Astrocyte of the spinal cord (primary cell): Measurements from ENCODE around the gene SGIP1.
"Not testable (repeated sequence)": the region's sequence is repeated elsewhere in the genome, so short reads cannot be mapped to it uniquely, and the experiment has no call there.

ENCODE experiments used
- DNase-seq: peaks from one replicate; pipeline ENCODE4 v3.0.0; 2011; ENCODE audit warnings: low read depth, low spot score
- H3K4me3 ChIP-seq: 2 replicates; pipeline ENCODE4 v1.5.1; 2011; ENCODE audit warnings: low read depth, mild to moderate bottlenecking, low read length, moderate library complexity
- in situ Hi-C: cut with HindIII; loops from 2 replicates; pipeline ENCODE4 v1.10.0; 2017; ENCODE audit warnings: low sequenced_read_pairs
- TF ChIP-seq, protein P1 (sequence below): IDR thresholded peaks from 2 replicates; pipeline ENCODE4 v1.5.1; 2012; ENCODE audit warnings: low read depth, mild to moderate bottlenecking, low read length, inconsistent platforms

The SGIP1 gene

DNA sequence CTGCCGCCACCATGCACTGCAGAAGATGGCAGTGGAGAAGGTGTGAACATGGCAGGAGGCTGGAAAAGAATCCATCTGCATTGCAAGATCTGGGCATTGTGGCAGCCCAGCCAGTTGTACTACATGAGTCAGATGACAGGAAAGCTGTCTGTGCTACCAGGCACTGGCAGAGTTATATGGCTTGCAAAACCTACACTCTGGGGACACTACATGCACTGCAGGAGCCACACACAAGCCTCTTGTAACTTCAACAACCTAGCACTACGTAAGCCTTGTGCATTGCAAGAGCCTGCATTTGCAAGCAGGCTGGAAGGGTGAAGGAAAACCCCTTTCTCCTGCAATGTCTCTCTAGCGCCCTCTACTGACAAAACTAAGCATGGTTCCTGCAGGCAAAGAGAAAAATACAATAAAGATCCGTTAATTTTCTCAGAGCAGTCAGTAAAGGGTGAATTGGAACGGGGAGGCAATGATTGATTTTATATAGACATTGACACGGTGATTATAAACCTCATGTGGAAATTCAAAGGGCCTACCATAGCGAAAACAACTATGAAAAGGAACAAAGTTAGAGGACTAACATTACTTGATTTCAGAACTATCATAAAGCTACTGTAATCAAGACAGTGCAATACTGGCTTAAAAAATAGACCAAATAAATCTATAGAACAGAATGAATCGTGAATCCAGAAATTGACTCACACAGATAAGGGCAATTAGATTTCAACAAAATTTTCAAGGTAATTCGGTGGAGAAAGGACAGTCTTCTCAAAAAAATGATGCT lies 192.1 kb downstream of the SGIP1 start:
- TF ChIP-seq, protein P1, sequence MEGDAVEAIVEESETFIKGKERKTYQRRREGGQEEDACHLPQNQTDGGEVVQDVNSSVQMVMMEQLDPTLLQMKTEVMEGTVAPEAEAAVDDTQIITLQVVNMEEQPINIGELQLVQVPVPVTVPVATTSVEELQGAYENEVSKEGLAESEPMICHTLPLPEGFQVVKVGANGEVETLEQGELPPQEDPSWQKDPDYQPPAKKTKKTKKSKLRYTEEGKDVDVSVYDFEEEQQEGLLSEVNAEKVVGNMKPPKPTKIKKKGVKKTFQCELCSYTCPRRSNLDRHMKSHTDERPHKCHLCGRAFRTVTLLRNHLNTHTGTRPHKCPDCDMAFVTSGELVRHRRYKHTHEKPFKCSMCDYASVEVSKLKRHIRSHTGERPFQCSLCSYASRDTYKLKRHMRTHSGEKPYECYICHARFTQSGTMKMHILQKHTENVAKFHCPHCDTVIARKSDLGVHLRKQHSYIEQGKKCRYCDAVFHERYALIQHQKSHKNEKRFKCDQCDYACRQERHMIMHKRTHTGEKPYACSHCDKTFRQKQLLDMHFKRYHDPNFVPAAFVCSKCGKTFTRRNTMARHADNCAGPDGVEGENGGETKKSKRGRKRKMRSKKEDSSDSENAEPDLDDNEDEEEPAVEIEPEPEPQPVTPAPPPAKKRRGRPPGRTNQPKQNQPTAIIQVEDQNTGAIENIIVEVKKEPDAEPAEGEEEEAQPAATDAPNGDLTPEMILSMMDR: peak; percentile 98
- in situ Hi-C loops: no loop called here
- H3K4me3 ChIP-seq: no peak overlapping the region
- DNase-seq: peak; percentile 77

DNA sequence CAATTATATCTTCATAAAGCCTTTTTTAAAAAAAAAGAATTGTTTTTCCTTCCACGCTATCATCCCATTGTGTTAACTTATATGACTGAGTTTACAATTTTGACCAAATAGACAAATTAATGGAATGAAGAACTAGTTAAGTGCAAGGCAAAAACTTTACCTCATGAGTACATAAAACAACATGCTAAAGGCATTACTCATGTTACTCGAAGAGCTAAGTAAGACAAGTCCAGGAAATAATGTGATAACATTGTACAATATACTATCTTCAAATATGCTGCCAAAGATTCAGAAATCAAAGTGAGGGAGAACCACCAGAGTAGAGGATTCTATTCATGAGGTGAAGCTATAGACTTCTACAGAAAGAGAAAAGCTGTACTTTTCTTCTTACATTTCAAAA lies 194.1 kb downstream of the SGIP1 start:
- TF ChIP-seq, protein P1: no peak
- no peak for DNase-seq
- no peak overlapping the region for H3K4me3 ChIP-seq
- in situ Hi-C loops: no loop called here

DNA sequence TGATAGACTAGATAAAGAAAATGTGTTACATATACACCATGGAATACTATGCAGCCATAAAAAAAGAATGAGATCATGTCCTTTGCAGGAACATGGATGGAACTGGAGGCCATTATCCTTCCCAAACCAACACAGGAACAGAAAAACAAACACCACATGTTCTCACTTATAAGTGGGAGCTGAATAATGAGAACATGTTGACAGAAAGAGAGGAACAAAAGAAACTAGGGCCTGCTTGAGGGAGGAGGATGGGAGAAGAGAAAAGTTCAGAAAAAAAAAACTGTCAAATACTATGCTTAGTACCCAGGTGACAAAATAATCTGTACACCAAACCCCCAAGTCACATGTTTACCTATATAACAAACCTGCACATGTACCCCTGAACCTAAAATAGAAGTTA lies 194.8 kb downstream of the SGIP1 start:
- DNase-seq, in situ Hi-C loops, H3K4me3 ChIP-seq: not testable (repeated sequence)

DNA sequence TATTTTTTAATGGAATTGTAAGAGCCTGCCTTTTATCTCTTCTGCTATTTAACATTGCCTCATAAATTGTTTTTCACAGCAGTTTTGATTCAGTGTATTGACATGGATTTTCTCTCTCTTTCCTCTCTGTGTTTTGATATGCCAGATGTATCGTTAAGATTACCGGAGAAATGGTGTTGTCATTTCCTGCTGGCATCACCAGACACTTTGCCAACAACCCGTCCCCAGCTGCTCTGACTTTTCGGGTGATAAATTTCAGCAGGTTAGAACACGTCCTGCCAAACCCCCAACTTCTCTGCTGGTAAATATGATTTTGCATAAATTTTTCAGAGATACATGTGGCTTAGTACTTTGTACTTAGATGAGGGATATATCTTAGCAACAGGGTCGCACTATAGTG lies 195.2 kb downstream of the SGIP1 start:
- TF ChIP-seq, protein P1: no peak
- H3K4me3 ChIP-seq: no peak overlapping the region
- DNase-seq: no peak
- in situ Hi-C loops: no loop called here

DNA sequence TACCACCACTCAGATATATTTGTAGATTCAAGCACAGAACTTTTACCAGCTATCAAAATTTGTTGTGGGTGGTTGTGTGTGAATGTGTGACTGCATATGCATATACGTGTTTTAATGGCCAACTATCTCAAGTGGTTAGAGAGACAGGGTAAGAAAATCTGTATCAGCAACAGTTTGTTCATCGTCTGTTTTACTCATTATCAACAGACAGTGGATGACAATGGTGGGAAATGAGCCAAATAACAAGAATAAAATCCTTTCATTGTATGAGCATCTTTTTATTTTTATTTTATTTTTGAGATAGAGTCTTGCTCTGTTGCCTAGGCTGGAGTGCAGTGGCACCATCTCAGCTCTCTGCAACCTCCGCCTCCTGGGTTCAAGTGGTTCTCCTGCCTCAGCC lies 195.6 kb downstream of the SGIP1 start:
- in situ Hi-C loops: no loop called here
- TF ChIP-seq, protein P1: no peak
- no peak for DNase-seq
- H3K4me3 ChIP-seq: no peak overlapping the region

DNA sequence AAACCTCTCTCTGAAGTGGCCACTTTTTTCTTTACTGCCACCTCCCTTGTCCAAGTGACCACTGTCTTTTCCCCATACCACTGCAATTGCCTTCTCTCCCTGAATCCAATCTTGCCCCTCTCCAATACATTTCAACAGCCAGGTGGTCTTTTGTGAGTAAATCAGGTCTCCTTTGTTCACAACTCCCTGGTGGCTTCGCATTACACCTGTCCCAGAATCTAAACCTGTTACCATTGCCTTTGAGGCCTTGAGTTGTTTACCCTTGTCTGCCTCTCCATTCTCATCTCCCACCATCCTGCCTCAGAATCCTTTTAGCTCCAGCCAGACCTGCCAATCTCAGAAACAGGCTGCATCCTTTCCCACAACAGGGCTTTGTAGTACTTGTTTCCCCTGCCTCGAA lies 196.5 kb downstream of the SGIP1 start:
- H3K4me3 ChIP-seq: no peak overlapping the region
- in situ Hi-C loops: no loop called here
- no peak for DNase-seq
- TF ChIP-seq, protein P1: no peak

DNA sequence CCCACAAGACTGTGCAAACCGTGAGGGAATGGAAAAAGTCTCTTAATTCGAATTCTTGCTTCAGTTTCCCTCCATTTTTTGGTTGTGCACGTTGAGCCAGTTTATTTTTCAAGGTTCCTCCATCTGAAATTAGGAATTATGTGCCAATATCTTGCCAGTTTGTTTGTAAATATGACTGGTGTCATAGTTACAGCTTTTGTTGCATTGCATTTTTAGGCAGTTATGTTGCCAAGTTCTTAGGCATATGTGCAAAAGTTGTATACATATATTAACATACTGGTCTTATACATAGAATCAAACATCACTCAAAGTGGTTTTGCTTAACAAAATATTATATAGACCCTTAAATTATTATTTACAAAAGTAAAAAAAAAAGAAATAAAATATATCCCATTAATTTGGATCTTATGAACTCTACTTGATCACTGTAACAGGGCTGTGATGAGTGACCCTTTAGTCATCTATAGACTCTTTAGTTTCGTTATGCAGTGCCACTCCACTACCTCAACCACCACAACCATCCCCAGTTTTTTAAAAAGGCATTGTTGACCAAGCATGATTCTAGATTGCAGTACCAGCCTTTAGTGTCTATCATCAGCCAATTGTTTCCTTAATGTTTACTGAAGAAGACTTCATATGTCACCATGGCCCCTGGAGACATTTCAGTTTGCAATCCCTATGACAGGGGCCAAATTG lies 197.4 kb downstream of the SGIP1 start:
- no peak overlapping the region for H3K4me3 ChIP-seq
- in situ Hi-C loops: no loop called here
- TF ChIP-seq, protein P1: no peak
- DNase-seq: no peak
